Measurements from ENCODE around the gene OR52E4. TPM values are rescaled to one million over a fixed set of nuclear protein-coding genes. Genes with fewer than 3 reads are reported as not detected.

The OR52E4 gene
- total and polyA plus RNA-seq, 10 of the 15 experiments (the other 5 are each of a cell fraction or from before 2014, with no cell fraction given) = not detected

- in situ Hi-C loops (cut with MboI) = no loop called here
- intact Hi-C loops (cut with micrococcal nuclease; ENCODE audit: unreplicated experiment) = no loop called here
Observed at GRCh38 chr11:5857590-5857989, 22.8 kb upstream of the OR52E4 start, which contains the start of gene OR52E8. Gene OR52E8 (minus strand): TSS chr11:5857690. CDS start chr11:5857690, 0 bp downstream.

More at GRCh38 chr11:5857590-5857989, 22.8 kb upstream of the OR52E4 start, which contains the start of gene OR52E8:
- Histone ChIP-seq H4K20me1 (ENCODE audit: control insufficient read depth, insufficient read depth) (no peaks in the 10 kb centered on the region), H3K79me2 (ENCODE audit: control insufficient read depth, insufficient read depth, low read length) (no peaks in the 10 kb centered on the region), H3K9me3 (replicated peaks; ENCODE audit: control insufficient read depth, insufficient read depth, low read length) (no peaks in the 10 kb centered on the region), H3K27me3 (replicated peaks in 1 of 2; ENCODE audit: control insufficient read depth in 2 of 2, insufficient read depth in 2 of 2, low read length in 1 of 2) (no peaks in the 10 kb centered on the region), H3K9ac (ENCODE audit: control insufficient read depth, insufficient read depth, low read length) (no peak within 1 kb of the TSS), H2AFZ (ENCODE audit: control insufficient read depth, low read depth, low read length) (no peak within 1 kb of the TSS), H3K4me3 (no peak within 1 kb of the TSS), H3K4me2 (ENCODE audit: control insufficient read depth, insufficient read depth) (no peak within 1 kb of the TSS), H3K27ac (ENCODE audit: control insufficient read depth, insufficient read depth) (no peak within 1 kb of the TSS), H3K36me3 (ENCODE audit: control insufficient read depth in 2 of 2, insufficient read depth in 2 of 2, low read length in 1 of 2) (no peaks in the 10 kb centered on the region), H3K4me1 (ENCODE audit: control insufficient read depth, insufficient read depth, low read length) (no peaks in the 10 kb centered on the region)
- ATAC-seq = no peak
- ChIA-PET SMC1A (ENCODE audit: uncharacterized antibody, unreplicated experiment) (no interaction called here), RAD21 (ENCODE audit: unreplicated experiment) (no interaction called here), CTCF (no interaction called here), POLR2A (no interaction called here)
- no peak for DNase-seq (ENCODE audit: low read depth, low spot score)
- no peak for FAIRE-seq
- WGBS (ENCODE audit: insufficient coverage, insufficient replicate concordance, low lambda C conversion rate, missing lambda C conversion rate) = 82% methylated on average over 3 of the region's 3 CpGs
- no peak for TF ChIP-seq TCF7 (IDR thresholded peaks at IDR 0.05; ENCODE audit: borderline replicate concordance)
- TF ChIP-seq TCF3 (IDR thresholded peaks at IDR 0.05; ENCODE audit: borderline replicate concordance, insufficient read depth, low read depth, low read length) = no peak
- TF ChIP-seq BCL3 (IDR thresholded peaks at IDR 0.05; ENCODE audit: borderline replicate concordance, insufficient read depth, low read depth, low read length, poor library complexity, severe bottlenecking) = no peak
- TF ChIP-seq ZNF592 (IDR thresholded peaks at IDR 0.05) = no peak
- no peak for TF ChIP-seq SRF (IDR thresholded peaks at IDR 0.05; ENCODE audit: low read depth in 2 of 2, low read length in 2 of 2)
- no peak for TF ChIP-seq ZNF384 (IDR thresholded peaks at IDR 0.05; ENCODE audit: borderline replicate concordance, low read depth, low read length)
- TF ChIP-seq YY1 (IDR thresholded peaks at IDR 0.05; ENCODE audit: low read depth, low read length) = no peak
- TF ChIP-seq RELA (IDR thresholded peaks at IDR 0.05; ENCODE audit: borderline replicate concordance, partially characterized antibody) = no peak
- no peak for TF ChIP-seq EP300 (IDR thresholded peaks at IDR 0.05; ENCODE audit: borderline replicate concordance in 1 of 2, control insufficient read depth in 1 of 2, low read depth in 2 of 2, low read length in 2 of 2)
- no TSS peak for BruUV-seq (replicated peaks)

Measured in GM12878 (cell line).